Brain pericyte (primary cell): ENCODE results near the gene FBXO2.
"Not testable (repeated sequence)": the region's sequence is repeated elsewhere in the genome, so short reads cannot be mapped to it uniquely, and the experiment has no call there.

Source experiments
- DNase-seq: peaks from one replicate; pipeline ENCODE4 v3.0.0-alpha.2; 2012; ENCODE audit warnings: low read depth, low spot score

FBXO2 gene

GRCh38 chr1:11653101-11653860, 948 bp downstream of the FBXO2 start:
- DNase-seq, result no peak

GRCh38 chr1:11652203-11652780, 1.9 kb downstream of the FBXO2 start:
- DNase-seq, result no peak

GRCh38 chr1:11651017-11651416, 3.2 kb downstream of the FBXO2 start:
- DNase-seq, result no peak

- DNase-seq, result no peak
Measured at GRCh38 chr1:11650331-11650991, 3.8 kb downstream of the FBXO2 start.

GRCh38 chr1:11649624-11650330, 4.5 kb downstream of the FBXO2 start:
- DNase-seq, result no peak

GRCh38 chr1:11649237-11649623, 5.0 kb downstream of the FBXO2 start:
- DNase-seq, result no peak

GRCh38 chr1:11648732-11649158, 5.5 kb downstream of the FBXO2 start:
- DNase-seq, result no peak

GRCh38 chr1:11648039-11648438, 6.2 kb downstream of the FBXO2 start:
- DNase-seq, result no peak

GRCh38 chr1:11647333-11647732, 6.9 kb downstream of the FBXO2 start:
- DNase-seq, result no peak

- no peak for DNase-seq
Measured at GRCh38 chr1:11646317-11646716, 7.9 kb downstream of the FBXO2 start.

GRCh38 chr1:11645670-11646265, 8.5 kb downstream of the FBXO2 start:
- DNase-seq, result no peak

- no peak for DNase-seq
Measured at GRCh38 chr1:11645270-11645669, 9.0 kb downstream of the FBXO2 start.

- no peak for DNase-seq
Measured at GRCh38 chr1:11643782-11644181, 10.4 kb downstream of the FBXO2 start.

GRCh38 chr1:11642418-11643017, 11.7 kb downstream of the FBXO2 start:
- DNase-seq, result not testable (repeated sequence)

GRCh38 chr1:11641776-11642305, 12.4 kb downstream of the FBXO2 start:
- no peak for DNase-seq

- DNase-seq, result no peak
Measured at GRCh38 chr1:11640944-11641343, 13.3 kb downstream of the FBXO2 start.

- DNase-seq, result no peak
Measured at GRCh38 chr1:11640101-11640500, 14.1 kb downstream of the FBXO2 start.

GRCh38 chr1:11639372-11639771, 14.9 kb downstream of the FBXO2 start:
- no peak for DNase-seq

GRCh38 chr1:11638121-11638520, 16.1 kb downstream of the FBXO2 start:
- no peak for DNase-seq

- DNase-seq, result no peak
Measured at GRCh38 chr1:11634365-11635192, 19.6 kb downstream of the FBXO2 start.
